ENCODE measurements around the gene TPTE2.
"Not testable (repeated sequence)": the region's sequence is repeated elsewhere in the genome, so short reads cannot be mapped to it uniquely, and the experiment has no call there.

DNA sequence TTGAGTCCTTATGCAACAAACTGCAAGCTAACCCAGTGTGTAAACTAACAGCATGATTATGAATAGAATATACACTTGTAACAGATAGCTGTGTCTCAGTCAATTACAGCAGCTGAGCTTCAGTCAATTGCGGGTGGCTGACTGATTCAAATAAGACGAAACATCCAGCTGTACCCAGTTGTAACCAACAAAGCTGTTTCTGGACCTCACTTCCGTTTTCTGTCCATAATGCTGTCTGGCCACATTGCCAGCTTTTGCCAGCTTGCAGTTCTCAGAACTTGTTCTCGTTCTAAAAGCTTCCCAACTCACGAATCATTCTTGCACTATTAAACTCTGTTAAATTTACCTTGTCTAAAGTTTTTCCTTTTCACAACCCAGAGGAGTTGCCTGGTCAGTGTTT, 53.7 kb downstream of the TPTE2 start:
- TF ChIP-seq C11orf30 (IDR thresholded peaks at IDR 0.05; ENCODE audit: low read depth); PRMT5 (CRISPR knock-in tag; IDR thresholded peaks at IDR 0.05); CTBP1 (IDR thresholded peaks at IDR 0.05; ENCODE audit: borderline replicate concordance); BHLHE40 (IDR thresholded peaks at IDR 0.05; ENCODE audit: low read length); SP1 (CRISPR knock-in tag; IDR thresholded peaks at IDR 0.05): not testable (repeated sequence)

All from K562 (cell line).